HG03520 (cell line): ENCODE results near the gene GNS.
A peak's percentile ranks its signal among the peaks of the same experiment; 100 is the strongest.

ENCODE experiments used
- ATAC-seq: cut with Tn5 transposase; IDR thresholded peaks from one replicate; pipeline ENCODE4 v1.9.1; 2021; ENCODE audit warnings: mild to moderate bottlenecking, moderate library complexity; ENCODE audit not compliant: unreplicated experiment

GNS gene

DNA sequence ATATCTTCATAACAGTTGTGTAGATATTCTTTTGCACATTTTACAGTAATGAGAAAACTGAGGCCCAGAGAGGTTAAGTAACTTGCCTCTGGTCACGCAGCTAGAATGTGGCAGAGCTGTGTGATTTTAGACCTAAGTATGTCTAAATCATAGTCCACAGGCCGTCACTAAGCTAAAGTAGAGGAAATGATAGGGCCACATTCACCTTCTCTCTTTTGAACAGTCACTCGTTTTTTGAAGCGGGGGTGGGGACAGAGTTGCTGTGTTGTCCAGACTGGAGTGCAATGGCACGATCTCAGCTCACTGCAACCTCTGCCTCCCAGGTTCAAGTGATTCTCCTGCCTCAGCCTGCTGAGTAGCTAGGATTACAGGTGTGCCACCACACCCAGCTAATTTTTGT lies 80.4 kb downstream of the GNS start:
- no peak for ATAC-seq

DNA sequence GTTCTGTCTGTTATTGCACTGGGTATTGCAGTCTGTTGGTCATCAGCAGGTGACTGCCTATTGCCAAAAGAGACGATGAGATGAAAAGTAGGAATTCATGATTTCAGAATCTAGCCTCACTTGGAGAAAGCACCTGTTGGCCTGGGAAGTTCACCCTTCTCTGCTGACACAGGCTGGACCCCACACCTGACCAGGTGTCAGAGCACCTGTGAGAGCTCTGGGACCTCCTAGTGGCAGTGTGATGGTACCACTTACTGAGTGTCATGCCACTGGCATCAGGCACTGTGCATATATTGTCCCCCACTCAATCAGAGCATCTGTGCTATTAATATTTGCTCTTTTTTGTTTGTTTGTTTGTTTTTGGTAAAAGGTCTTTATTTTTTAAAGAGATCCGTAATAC lies 81.0 kb downstream of the GNS start:
- no peak for ATAC-seq

DNA sequence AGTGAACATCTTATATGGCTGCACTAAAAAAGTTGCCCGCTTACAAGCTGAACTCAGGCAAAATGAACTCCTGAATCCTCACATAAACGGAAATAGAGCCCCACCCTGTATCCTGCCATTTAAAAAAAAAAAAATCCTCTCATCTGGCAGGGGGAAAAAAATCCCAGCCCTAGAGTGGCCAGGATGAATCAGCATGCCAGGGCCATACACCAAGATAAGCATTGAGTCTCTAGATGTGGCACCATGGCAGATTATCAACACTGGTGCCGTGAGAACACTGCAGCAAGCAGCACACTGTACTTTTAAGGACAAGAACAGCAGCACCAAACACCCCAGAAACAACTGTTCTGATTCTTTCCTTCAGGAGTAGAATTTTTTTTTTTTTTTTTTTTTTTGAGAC lies 83.4 kb downstream of the GNS start:
- no peak for ATAC-seq

DNA sequence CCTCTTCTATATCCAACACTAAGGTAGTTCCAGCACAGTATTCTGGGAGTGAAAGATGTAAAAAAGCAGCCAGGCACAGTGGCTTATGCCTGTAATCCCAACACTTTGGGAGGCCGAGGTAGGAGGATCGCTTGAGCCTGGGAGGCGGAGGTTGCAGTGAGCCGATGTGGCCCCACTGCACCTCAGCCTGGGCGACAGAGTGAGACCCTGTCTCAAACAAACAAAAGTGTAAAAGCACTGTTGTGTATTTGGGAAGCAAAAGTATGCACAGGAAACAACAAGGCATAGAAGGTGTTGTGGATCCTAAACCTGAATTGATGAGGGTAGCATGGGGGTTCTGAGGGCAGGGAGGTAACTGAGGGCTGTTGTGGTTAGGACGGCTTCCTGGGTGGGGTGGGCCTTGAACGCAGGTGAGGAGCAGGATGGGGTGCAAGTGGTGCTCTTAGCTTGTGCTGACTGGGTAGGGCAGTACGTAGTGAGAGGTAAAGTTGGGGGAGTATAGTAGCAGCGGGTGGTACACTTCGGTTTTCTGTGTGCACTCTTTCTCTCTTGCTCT lies 84.8 kb downstream of the GNS start:
- ATAC-seq = no peak

DNA sequence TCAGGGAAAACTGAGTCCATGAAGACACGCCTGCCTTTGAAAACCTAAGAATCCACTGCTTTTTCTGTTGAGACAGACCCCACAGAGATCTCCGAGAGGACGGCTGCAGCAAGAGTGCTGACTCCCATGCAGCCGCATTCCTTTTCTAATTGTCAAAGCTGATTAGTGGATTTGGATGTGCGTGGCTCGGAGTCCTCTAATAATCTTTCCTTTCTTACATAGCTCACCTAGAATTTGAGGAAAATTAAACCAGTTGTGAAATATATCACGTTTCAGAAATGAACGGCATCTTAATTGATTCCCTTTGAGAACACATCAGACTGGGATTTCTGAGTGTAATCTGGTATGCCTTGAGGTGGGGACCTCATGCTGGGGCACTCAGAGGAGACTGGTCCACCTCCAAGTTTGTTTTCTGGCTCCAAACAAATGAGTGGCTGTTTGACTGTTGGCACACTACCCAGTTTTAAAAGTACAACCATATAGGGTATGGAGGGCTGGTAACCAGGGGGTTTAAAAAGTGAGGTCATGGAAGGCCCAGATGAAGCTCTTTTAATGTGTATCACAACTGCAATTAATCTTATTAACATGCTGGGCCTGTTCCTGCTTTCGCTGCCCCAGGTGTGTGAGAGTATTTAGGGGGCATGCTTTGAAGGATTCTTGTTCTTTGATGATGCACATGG lies 85.6 kb downstream of the GNS start:
- no peak for ATAC-seq

DNA sequence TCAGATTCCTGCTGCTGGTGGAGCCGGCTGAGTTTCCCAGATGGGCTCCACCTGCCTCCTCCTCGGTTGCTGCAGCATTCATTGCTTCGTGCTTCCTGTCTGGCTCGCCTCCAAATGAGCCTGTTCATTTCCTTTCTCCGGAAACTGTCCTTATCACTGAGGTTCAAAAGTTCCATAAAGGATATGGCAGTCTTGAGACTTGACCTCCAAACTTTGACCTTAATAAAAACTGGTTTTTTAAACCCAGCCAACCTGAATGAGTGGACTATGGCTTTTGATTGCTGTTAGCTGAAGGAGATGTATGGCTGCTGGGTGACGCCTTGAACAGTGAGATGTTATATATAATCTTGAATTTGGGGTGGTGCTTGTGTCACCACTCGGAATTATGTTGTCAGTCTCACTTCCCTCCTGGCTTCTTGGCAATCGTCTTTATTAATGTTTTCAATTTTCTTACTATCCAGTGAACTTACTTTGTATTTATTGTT lies 86.2 kb downstream of the GNS start:
- no peak for ATAC-seq

DNA sequence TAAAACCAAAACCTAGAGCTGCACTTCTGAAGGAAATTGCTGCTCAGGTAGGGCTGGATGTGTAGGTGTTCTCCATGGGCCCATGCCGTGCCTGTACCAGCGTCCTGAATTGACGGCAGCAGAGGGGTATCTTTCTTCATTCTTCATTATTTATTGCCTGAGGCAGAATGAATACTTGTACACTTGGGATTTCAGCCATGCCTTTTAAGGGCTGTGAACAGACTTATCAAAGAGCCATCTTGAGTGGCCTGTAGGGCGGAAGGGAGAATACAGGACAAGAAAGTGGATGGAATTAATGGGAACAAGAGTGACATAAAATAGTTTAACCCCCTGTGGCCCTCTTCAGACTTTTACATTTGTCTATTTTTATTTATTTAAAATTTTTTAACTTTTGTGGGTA lies 87.5 kb downstream of the GNS start:
- no peak for ATAC-seq

DNA sequence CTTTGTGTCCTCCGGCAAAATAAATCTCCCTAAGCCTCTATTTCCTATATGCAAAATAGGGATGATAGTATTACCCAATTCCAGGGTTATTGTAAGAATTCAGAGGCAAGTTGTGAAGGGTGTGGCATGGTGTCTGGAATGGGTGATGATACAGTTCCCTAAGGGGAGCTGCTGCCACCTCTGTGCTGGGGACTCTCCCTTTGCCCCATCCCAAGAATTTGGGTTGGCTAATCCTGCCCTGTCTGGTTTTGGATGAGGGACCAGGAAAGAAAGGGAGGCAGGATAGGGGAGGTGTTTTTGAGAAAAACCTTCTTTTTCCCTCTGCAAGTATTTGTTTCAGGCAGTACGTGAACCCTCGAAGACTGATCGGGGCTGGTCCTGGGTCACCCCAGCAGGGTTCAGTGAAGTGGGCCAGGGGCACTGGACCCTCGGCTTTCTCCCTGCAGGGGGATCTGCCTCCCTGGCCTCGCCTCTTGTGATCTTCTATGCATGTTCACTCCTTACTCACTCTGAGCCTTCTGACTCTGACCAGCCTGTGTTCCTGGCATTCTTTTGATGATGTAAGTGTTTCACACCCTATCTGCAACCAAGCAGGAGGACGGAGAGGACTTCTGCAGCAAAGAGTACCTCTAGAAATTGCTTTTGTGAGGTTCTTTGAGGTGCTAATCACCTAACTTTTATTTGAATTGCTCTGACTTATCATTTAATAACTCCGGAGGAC lies 88.1 kb downstream of the GNS start:
- ATAC-seq = no peak

DNA sequence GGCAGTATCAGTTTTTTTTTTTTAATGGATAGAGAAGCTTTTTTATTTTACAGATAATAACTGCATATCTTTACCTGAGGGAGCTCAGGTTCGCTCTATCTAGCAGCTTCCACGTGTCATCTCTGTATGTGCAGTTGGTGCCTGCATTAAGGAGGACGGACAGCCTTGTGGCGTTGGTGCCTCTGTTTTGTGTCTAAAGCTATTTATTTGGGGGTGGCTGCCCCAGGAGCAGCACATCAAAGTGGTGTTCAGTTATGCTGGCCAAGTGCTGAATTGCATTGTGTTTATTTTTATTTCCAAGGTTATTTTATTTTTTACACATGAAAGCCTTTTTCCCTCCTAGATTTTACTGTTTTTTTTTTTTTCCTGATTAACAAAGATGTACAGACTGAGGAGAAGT lies 89.2 kb downstream of the GNS start:
- no peak for ATAC-seq

DNA sequence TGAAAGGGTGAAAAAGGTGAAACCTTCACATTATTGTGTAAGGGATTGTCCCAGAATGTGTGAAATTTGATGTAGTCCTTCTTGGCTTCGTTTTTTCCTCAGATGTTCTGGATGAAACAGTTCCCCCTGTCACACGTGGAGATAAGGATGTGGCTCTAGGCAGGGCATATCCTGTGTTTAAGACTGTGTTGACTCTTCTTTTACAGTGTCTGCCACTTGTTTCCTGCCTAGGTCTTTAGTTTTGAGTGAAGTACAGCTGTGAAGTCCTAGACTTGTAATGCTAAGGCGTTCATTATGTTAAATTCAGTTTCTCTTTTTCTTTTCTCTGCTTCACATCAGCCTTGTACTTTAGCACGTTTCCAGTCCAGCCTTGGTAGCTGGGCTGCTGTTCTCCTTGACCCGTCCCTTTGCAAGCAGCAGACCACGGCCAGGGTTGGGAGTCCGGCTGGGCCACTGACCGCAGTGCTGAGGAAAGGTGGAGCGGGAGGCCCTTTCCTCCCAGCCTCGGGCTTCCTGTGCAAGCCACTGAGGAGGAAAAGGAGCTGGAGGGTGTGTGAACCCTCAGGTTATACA lies 89.8 kb downstream of the GNS start:
- ATAC-seq = peak; percentile 56

DNA sequence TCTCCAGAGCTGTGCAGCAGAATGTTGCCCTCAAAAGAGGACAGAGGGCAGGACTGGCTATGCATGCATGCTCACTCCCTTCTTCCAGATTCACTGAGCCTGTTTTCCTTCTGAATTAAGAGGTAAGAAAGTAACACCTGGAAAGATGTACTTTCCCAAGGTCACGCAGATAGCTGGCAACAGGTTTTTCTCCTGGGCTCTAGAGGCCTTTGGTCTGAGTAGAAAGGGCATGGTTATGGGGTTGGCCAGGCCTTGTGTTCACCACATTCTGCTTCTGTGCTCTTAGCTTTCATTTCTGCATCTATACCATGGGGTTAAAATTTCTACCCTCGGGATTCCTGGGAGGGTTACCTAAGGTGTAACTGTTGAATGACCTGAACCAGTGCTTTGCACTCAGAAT lies 91.4 kb downstream of the GNS start:
- ATAC-seq = no peak

DNA sequence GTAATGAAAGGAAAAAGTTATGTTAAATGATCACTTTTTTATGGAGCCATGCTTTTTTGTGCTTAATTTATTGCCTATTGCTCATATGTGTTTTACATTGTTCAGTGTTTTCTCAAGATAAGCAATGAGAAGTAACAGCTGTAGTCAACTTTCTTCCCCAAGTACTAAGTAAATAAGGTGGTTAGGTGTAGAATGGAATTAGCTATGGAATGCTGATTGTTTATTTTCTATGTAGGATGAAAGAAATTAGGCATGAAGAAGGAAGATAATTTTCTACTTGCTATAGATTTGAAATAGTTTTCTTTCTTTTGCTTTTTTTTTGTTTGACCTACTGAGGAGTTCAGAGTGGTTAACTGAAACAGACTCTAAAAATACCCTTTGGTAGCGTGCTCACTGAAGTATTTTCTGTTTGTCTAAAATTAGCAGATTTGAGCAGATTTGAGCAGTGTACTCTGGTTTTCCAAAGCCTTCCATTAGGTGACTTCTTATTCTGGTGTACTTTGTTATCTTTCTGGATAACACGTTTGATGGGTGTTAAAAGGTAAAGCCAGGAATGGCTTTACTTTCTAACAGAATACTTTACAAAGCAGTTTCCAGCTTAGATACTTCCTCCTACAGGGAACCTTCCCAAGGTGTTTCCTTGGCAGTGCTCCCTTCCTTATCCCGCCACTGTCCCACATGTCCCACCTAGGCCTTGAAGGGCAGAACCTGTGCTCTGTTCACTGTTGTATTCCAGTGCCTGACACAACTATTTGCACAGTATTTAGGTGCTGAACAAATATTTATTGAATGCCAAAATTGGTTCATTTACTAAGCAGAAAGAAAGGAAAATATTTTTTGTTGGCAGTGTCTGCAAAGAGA lies 92.9 kb downstream of the GNS start:
- ATAC-seq = peak; percentile 42

DNA sequence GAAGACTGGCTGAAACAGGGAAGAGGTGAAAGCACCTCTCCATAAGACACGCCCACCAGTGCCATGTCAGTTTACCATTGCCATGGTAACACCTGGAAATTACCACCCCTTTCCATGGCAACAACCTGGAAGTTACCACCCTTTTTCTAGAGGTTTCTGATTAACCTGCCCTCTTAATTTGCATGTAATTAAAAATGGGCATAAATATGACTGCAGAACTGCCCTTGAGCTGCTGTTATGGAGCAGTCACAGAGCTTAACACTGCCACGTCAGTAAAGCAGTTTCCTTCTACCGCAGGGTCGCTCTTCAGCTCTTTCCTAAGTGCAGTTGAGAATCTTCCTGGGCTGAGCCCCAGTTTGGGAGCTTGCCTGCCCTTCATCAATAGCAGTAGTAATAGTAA lies 93.7 kb downstream of the GNS start:
- peak; percentile 40 for ATAC-seq
